Panc1 (cell line): Measurements from ENCODE around the gene SLC17A5.

Experiments used
- CTCF ChIP-seq: fragments of 450-650 bp; IDR thresholded peaks from 2 replicates; pipeline ENCODE4 v1.5.1; 2017; ENCODE audit warnings: mild to moderate bottlenecking
- POLR2AphosphoS5 ChIP-seq: IDR thresholded peaks from 2 replicates; pipeline ENCODE4 v1.6.1; 2012; ENCODE audit warnings: mild to moderate bottlenecking, low read depth, low read length, moderate library complexity

- TF ChIP-seq CTCF (no peak), POLR2AphosphoS5 (no peak)
These were observed 105.0 kb downstream of the SLC17A5 start for GRCh38 chr6:73548458-73549446.
